ENCODE measurements around the gene FBN1. TPM values are rescaled to one million over a fixed set of nuclear protein-coding genes. Genes with fewer than 3 reads are reported as not detected.

FBN1 gene
- total RNA-seq, 1 experiment from 2014 or later, result 0.43 TPM

DNA sequence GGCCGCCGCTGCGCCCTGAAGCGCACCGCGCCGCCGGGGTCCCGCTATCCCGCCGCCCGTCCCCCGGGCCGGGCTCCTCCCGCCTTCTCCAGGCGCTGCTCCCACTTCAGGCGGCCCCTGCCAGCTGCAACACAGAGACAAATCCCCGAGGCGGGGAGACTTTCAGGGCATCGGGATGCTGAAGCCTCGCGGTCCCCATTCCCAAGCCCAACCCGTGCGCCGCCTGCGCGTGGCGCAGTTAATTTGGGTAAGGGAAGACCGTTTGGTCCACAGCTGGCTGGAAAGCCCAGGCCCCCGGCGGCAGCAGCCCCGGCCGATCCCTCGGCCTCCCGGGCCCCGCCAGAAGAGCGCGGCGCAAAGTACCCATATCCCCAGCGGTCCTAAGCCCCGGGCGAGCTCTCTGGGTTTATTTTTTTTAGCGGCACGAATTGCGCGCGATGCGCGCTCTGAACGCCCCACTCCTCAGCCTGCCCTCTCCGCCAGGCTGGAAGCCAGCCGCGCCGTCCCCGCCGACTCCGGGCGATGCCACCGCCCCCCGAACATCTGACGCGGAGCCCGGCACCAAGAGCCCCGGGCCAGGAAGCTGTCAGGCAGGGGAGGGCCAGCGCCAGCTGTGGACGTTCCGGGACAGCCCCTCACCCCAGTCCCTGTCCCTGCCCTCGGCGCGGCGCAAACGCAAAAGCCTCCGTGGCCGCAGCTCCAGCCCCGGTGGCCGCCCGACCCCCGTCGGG, 517 bp downstream of the FBN1 start:
- CTCF ChIA-PET, result no interaction called here
- H3K27ac Mint-ChIP-seq (ENCODE audit: unreplicated experiment), result no peak overlapping the region
- H3K4me3 ChIP-seq (ENCODE audit: low read depth, low read length), result peak overlapping the region; percentile 24
- no peaks in the 10 kb centered on the region for H3K4me1 ChIP-seq
- BruUV-seq (replicated peaks), result no TSS peak
- H3K4me3 Mint-ChIP-seq (ENCODE audit: unreplicated experiment), result peak overlapping the region; percentile 49
- H3K36me3 Mint-ChIP-seq (ENCODE audit: insufficient read depth, unreplicated experiment), result no peaks in the 10 kb centered on the region
- no peak for DNase-seq
- no peaks in the 10 kb centered on the region for H3K36me3 ChIP-seq (ENCODE audit: control insufficient read depth, insufficient read depth, low read length)
- H3K4me1 Mint-ChIP-seq (ENCODE audit: low read depth, unreplicated experiment), result no peaks in the 10 kb centered on the region
- no peaks in the 10 kb centered on the region for H3K27me3 ChIP-seq (replicated peaks; ENCODE audit: control insufficient read depth, insufficient read depth, low read length)
- intact Hi-C loops (cut with micrococcal nuclease; ENCODE audit: unreplicated experiment), result loop anchor here (10.0 kb wide), 1 partner anchor 290 kb away; no protein-coding TSS in a partner anchor
- H3K27me3 Mint-ChIP-seq (ENCODE audit: insufficient read depth, unreplicated experiment), result peaks cover 7% of the 10 kb centered on the region
- H3K9me3 ChIP-seq, result no peaks in the 10 kb centered on the region
- POLR2A ChIA-PET, result no interaction called here
- no peaks in the 10 kb centered on the region for H3K9me3 Mint-ChIP-seq (ENCODE audit: unreplicated experiment)
- TF ChIP-seq, protein P1, sequence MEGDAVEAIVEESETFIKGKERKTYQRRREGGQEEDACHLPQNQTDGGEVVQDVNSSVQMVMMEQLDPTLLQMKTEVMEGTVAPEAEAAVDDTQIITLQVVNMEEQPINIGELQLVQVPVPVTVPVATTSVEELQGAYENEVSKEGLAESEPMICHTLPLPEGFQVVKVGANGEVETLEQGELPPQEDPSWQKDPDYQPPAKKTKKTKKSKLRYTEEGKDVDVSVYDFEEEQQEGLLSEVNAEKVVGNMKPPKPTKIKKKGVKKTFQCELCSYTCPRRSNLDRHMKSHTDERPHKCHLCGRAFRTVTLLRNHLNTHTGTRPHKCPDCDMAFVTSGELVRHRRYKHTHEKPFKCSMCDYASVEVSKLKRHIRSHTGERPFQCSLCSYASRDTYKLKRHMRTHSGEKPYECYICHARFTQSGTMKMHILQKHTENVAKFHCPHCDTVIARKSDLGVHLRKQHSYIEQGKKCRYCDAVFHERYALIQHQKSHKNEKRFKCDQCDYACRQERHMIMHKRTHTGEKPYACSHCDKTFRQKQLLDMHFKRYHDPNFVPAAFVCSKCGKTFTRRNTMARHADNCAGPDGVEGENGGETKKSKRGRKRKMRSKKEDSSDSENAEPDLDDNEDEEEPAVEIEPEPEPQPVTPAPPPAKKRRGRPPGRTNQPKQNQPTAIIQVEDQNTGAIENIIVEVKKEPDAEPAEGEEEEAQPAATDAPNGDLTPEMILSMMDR (IDR thresholded peaks at IDR 0.05; ENCODE audit: insufficient read depth in 1 of 2, low read depth in 1 of 2, low read length in 1 of 2, severe bottlenecking in 1 of 2, unreplicated experiment in 1 of 2), result no peak

DNA sequence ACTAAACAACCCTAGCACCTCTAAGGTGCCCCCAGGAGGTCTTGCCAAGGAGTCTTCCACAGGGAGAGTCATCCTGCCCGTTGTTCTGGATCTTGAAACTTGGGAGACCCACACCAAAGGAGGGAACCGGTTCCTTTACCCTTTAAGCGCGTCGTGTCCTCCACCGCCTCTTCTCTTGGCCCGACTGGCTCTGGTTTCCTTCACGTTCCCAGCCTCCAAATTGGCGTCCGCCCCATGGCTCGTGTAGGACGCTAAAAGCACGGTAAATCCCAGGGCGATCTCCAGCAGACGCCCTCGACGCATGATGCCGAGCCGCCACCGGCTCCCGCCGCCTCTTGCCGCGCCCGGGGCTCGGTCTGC, 1.1 kb downstream of the FBN1 start:
- H3K27me3 Mint-ChIP-seq (ENCODE audit: insufficient read depth, unreplicated experiment), result peaks cover 7% of the 10 kb centered on the region
- TF ChIP-seq, protein P1 (IDR thresholded peaks at IDR 0.05; ENCODE audit: insufficient read depth in 1 of 2, low read depth in 1 of 2, low read length in 1 of 2, severe bottlenecking in 1 of 2, unreplicated experiment in 1 of 2), result no peak
- no peaks in the 10 kb centered on the region for H3K4me1 Mint-ChIP-seq (ENCODE audit: low read depth, unreplicated experiment)
- no peaks in the 10 kb centered on the region for H3K36me3 ChIP-seq (ENCODE audit: control insufficient read depth, insufficient read depth, low read length)
- intact Hi-C loops (cut with micrococcal nuclease; ENCODE audit: unreplicated experiment), result loop anchor here (10.0 kb wide), 1 partner anchor 290 kb away; no protein-coding TSS in a partner anchor
- no peak for DNase-seq
- H3K27ac Mint-ChIP-seq (ENCODE audit: unreplicated experiment), result no peak overlapping the region
- no peak overlapping the region for H3K4me3 Mint-ChIP-seq (ENCODE audit: unreplicated experiment)
- BruUV-seq (replicated peaks), result no TSS peak
- ChIA-PET CTCF (no interaction called here), POLR2A (no interaction called here)
- no peaks in the 10 kb centered on the region for H3K36me3 Mint-ChIP-seq (ENCODE audit: insufficient read depth, unreplicated experiment)
- no peak overlapping the region for H3K4me3 ChIP-seq (ENCODE audit: low read depth, low read length)
- H3K27me3 ChIP-seq (replicated peaks; ENCODE audit: control insufficient read depth, insufficient read depth, low read length), result no peaks in the 10 kb centered on the region
- H3K4me1 ChIP-seq, result no peaks in the 10 kb centered on the region
- no peaks in the 10 kb centered on the region for H3K9me3 ChIP-seq
- no peaks in the 10 kb centered on the region for H3K9me3 Mint-ChIP-seq (ENCODE audit: unreplicated experiment)

DNA sequence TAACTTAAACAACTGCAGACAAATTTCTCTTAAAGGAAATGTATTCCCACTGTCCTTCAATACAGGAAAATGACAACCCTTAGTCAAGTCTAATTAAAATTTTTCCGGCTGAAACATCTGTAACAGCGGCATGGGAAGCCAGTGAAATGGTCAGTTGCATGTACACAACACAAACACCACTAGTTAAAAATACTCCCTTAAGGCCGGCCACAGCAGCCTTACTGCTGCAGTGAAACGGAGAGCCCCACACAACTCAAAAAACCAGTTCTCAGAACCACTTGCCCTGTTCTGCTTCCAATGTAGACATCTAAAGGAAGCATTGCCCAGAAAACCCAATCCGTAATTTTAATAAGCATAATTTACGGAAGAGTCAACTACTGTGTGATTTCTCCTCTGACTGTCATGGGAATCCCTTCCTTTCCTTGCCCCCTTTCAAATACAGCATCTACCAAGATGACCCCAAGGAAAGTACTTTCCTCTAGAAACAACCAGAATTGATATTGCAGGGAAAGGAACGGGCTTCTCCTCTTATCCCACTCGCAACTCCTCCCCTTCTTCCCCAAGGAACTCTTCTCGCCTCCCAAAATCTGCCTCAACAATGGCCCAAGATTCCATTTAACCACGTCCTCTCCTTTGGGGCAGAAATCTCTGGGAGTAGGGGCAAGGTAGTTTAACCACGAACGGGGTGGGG, 1.6 kb downstream of the FBN1 start:
- Histone ChIP-seq H3K36me3 (ENCODE audit: control insufficient read depth, insufficient read depth, low read length) (no peaks in the 10 kb centered on the region), H3K27me3 (replicated peaks; ENCODE audit: control insufficient read depth, insufficient read depth, low read length) (no peaks in the 10 kb centered on the region), H3K4me3 (ENCODE audit: low read depth, low read length) (no peak overlapping the region), H3K4me1 (no peaks in the 10 kb centered on the region), H3K9me3 (no peaks in the 10 kb centered on the region)
- Mint-ChIP-seq H3K4me1 (ENCODE audit: low read depth, unreplicated experiment) (no peaks in the 10 kb centered on the region), H3K4me3 (ENCODE audit: unreplicated experiment) (no peak overlapping the region), H3K27ac (ENCODE audit: unreplicated experiment) (no peak overlapping the region), H3K36me3 (ENCODE audit: insufficient read depth, unreplicated experiment) (no peaks in the 10 kb centered on the region), H3K9me3 (ENCODE audit: unreplicated experiment) (no peaks in the 10 kb centered on the region), H3K27me3 (ENCODE audit: insufficient read depth, unreplicated experiment) (peaks cover 7% of the 10 kb centered on the region)
- POLR2A ChIA-PET, result no interaction called here
- CTCF ChIA-PET, result no interaction called here
- BruUV-seq (replicated peaks), result no TSS peak
- intact Hi-C loops (cut with micrococcal nuclease; ENCODE audit: unreplicated experiment), result loop anchor here (10.0 kb wide), 1 partner anchor 289 kb away; no protein-coding TSS in a partner anchor
- DNase-seq, result no peak
- TF ChIP-seq, protein P1 (IDR thresholded peaks at IDR 0.05; ENCODE audit: insufficient read depth in 1 of 2, low read depth in 1 of 2, low read length in 1 of 2, severe bottlenecking in 1 of 2, unreplicated experiment in 1 of 2), result no peak
